H9 (cell line): ENCODE measurements around the gene SMC1B. TPM values are rescaled to one million over a fixed set of nuclear protein-coding genes. Genes with fewer than 3 reads are reported as not detected.

ENCODE experiments used
- DNase-seq: peaks from one replicate; pipeline ENCODE4 v3.0.0-alpha.2; 2017
- H2AFZ ChIP-seq: one replicate; pipeline ENCODE4 v1.6.1; 2013; ENCODE audit warnings: mild to moderate bottlenecking, low read length, control low read depth, moderate library complexity
- H2AK5ac ChIP-seq: 2 replicates; pipeline ENCODE4 v1.6.1; 2013; ENCODE audit warnings: low read length, control low read depth, mixed read lengths; ENCODE audit not compliant: insufficient read length
- H2BK120ac ChIP-seq: one replicate; pipeline ENCODE4 v1.6.1; 2013; ENCODE audit warnings: low read depth, mild to moderate bottlenecking, low read length, control low read depth, inconsistent platforms; ENCODE audit not compliant: poor library complexity, severe bottlenecking
- H2BK12ac ChIP-seq: 2 replicates; pipeline ENCODE4 v1.6.1; 2013; ENCODE audit warnings: low read length, control low read depth, mixed read lengths, low read depth; ENCODE audit not compliant: insufficient read length
- H2BK15ac ChIP-seq: 2 replicates; pipeline ENCODE4 v1.6.1; 2013; ENCODE audit warnings: low read depth, low read length, control low read depth
- H2BK20ac ChIP-seq: one replicate; pipeline ENCODE4 v1.6.1; 2013; ENCODE audit warnings: low read depth, mild to moderate bottlenecking, low read length, control low read depth, inconsistent platforms; ENCODE audit not compliant: poor library complexity, severe bottlenecking
- H2BK5ac ChIP-seq: 2 replicates; pipeline ENCODE4 v1.6.1; 2013; ENCODE audit warnings: low read length, control low read depth, mixed read lengths; ENCODE audit not compliant: insufficient read length
- H3K14ac ChIP-seq: 2 replicates; pipeline ENCODE4 v1.6.1; 2013; ENCODE audit warnings: low read length, control low read depth; ENCODE audit not compliant: insufficient read depth
- H3K18ac ChIP-seq: 2 replicates; pipeline ENCODE4 v1.6.1; 2013; ENCODE audit warnings: low read depth, mild to moderate bottlenecking, mixed read lengths, low read length, control low read depth; ENCODE audit not compliant: insufficient read length
- H3K23ac ChIP-seq: 2 replicates; pipeline ENCODE4 v1.6.1; 2013; ENCODE audit warnings: low read length, control low read depth, mixed read lengths, low read depth; ENCODE audit not compliant: insufficient read length
- H3K23me2 ChIP-seq: 2 replicates; pipeline ENCODE4 v1.6.1; 2013; ENCODE audit warnings: low read depth, mild to moderate bottlenecking, mixed read lengths, low read length, control low read depth; ENCODE audit not compliant: insufficient read length, poor library complexity, severe bottlenecking
- H3K27ac ChIP-seq: 2 replicates; pipeline ENCODE4 v1.5.1; 2013; ENCODE audit warnings: low read length, control low read depth, mixed read lengths, low read depth; ENCODE audit not compliant: insufficient read length
- H3K27me3 ChIP-seq: 2 replicates; pipeline ENCODE4 v1.6.1; 2013; ENCODE audit warnings: low read length, control low read depth, inconsistent platforms; ENCODE audit not compliant: insufficient read depth
- H3K4ac ChIP-seq: 2 replicates; pipeline ENCODE4 v1.6.1; 2013; ENCODE audit warnings: low read depth, mild to moderate bottlenecking, control low read depth, inconsistent platforms, low read length, moderate library complexity
- H3K4me1 ChIP-seq: 2 replicates; pipeline ENCODE4 v1.6.1; 2013; ENCODE audit warnings: low read length, control low read depth, inconsistent platforms; ENCODE audit not compliant: insufficient read depth
- H3K4me2 ChIP-seq: 2 replicates; pipeline ENCODE4 v1.6.1; 2013; ENCODE audit warnings: low read length, control low read depth, mixed read lengths; ENCODE audit not compliant: insufficient read length, insufficient read depth
- H3K56ac ChIP-seq: 2 replicates; pipeline ENCODE4 v1.6.1; 2013; ENCODE audit warnings: low read depth, mild to moderate bottlenecking, mixed read lengths, low read length, control low read depth; ENCODE audit not compliant: insufficient read length
- H3K79me1 ChIP-seq: 2 replicates; pipeline ENCODE4 v1.6.1; 2013; ENCODE audit warnings: low read depth, mild to moderate bottlenecking, moderate library complexity, low read length, control low read depth, inconsistent platforms; ENCODE audit not compliant: insufficient read depth, poor library complexity, severe bottlenecking
- H3K79me2 ChIP-seq: 2 replicates; pipeline ENCODE4 v1.6.1; 2013; ENCODE audit warnings: low read length, control low read depth, inconsistent platforms; ENCODE audit not compliant: insufficient read depth
- H3K9ac ChIP-seq: 2 replicates; pipeline ENCODE4 v1.6.1; 2013; ENCODE audit warnings: low read length, control low read depth, mixed read lengths; ENCODE audit not compliant: insufficient read length; ENCODE audit errors: extremely low read depth
- H3K9me3 ChIP-seq: one replicate; pipeline ENCODE4 v1.6.1; 2013; ENCODE audit warnings: low read depth, low read length, inconsistent platforms; ENCODE audit not compliant: control insufficient read depth
- H3T11ph ChIP-seq: one replicate; pipeline ENCODE4 v1.6.1; 2013; ENCODE audit warnings: mild to moderate bottlenecking, low read length, control low read depth, inconsistent platforms
- H4K20me1 ChIP-seq: one replicate; pipeline ENCODE4 v1.6.1; 2013; ENCODE audit not compliant: control insufficient read depth, insufficient read length, insufficient read depth
- H4K5ac ChIP-seq: 2 replicates; pipeline ENCODE4 v1.6.1; 2013; ENCODE audit warnings: low read depth, mild to moderate bottlenecking, mixed read lengths, low read length, control low read depth; ENCODE audit not compliant: insufficient read length
- H4K8ac ChIP-seq: replicated peaks from 2 replicates; pipeline ENCODE4 v1.6.1; 2013; ENCODE audit warnings: low read length, control low read depth, mixed read lengths, low read depth; ENCODE audit not compliant: insufficient read length
- H4K91ac ChIP-seq: 2 replicates; pipeline ENCODE4 v1.6.1; 2013; ENCODE audit warnings: low read depth, mild to moderate bottlenecking, moderate library complexity, mixed read lengths, low read length, control low read depth; ENCODE audit not compliant: insufficient read length
- H3K27ac Mint-ChIP-seq, 3 experiments: 2 replicates in 2 of 3; 3 replicates in 1 of 3; pipeline ENCODE4 v1.8.0; 2020 to 2021; ENCODE audit warnings: mixed read lengths in 3 of 3, mild to moderate bottlenecking in 1 of 3, moderate library complexity in 1 of 3
- H3K27me3 Mint-ChIP-seq: 2 replicates; pipeline ENCODE4 v1.8.0; 2021; ENCODE audit warnings: low read depth, mild to moderate bottlenecking, moderate library complexity, mixed read lengths
- H3K36me3 Mint-ChIP-seq, 3 experiments: 2 replicates in 2 of 3; 3 replicates in 1 of 3; pipeline ENCODE4 v1.8.0; 2020 to 2021; ENCODE audit warnings: low read depth in 3 of 3, mixed read lengths in 3 of 3; ENCODE audit not compliant: insufficient read depth in 1 of 3
- H3K4me1 Mint-ChIP-seq, 2 experiments: 2 replicates each; pipeline ENCODE4 v1.8.0; 2020; ENCODE audit warnings: mixed read lengths in 2 of 2
- H3K4me3 Mint-ChIP-seq, 2 experiments: 2 replicates in 1 of 2; 3 replicates in 1 of 2; pipeline ENCODE4 v1.8.0; 2020 to 2021; ENCODE audit warnings: mild to moderate bottlenecking in 2 of 2, mixed read lengths in 2 of 2, moderate library complexity in 1 of 2
- H3K9me3 Mint-ChIP-seq, 2 experiments: 2 replicates in 1 of 2; 3 replicates in 1 of 2; pipeline ENCODE4 v1.8.0; 2020; ENCODE audit warnings: mild to moderate bottlenecking in 2 of 2, mixed read lengths in 2 of 2, moderate library complexity in 1 of 2
- WGBS: extraction: QIAGEN DNeasy Blood & Tissue Kit; methylation state at CpG from one replicate; pipeline ENCODE4 v1.1.7; 2013; ENCODE audit warnings: missing lambda C conversion rate, low lambda C conversion rate, mixed read lengths; ENCODE audit not compliant: insufficient read length; ENCODE audit errors: extremely low coverage; 5-methylcytosine and 5-hydroxymethylcytosine counted together
- total RNA-seq: library from RNA; stranded (reverse); gene quantifications from 2 replicates; pipeline ENCODE4 v1.2.1, GENCODE V29; 2021
- TF ChIP-seq, protein P1 (sequence below): fragments of 200-600 bp; sonication (generic); conservative IDR thresholded peaks from 3 replicates; pipeline ENCODE4 v1.8.0; 2021; ENCODE audit warnings: antibody characterized with exemption, mild to moderate bottlenecking

Gene SMC1B
- total RNA-seq, 1 experiment from 2014 or later, result not detected

- Histone ChIP-seq H2AK5ac (no peak overlapping the region), H3K79me1 (no peaks in the 10 kb centered on the region), H2BK120ac (no peak overlapping the region), H4K8ac (no peak overlapping the region), H4K91ac (no peak overlapping the region), H4K5ac (no peak overlapping the region), H3K4me1 (0 out of 2 replicates have a peak, but pooled peaks cover 2% of the 10 kb centered on the region), H3K27ac (no peak overlapping the region), H3K9me3 (no peaks in the 10 kb centered on the region), H3K79me2 (no peaks in the 10 kb centered on the region), H3K9ac (no peak overlapping the region), H2BK15ac (no peak overlapping the region), H2AFZ (no peak overlapping the region), H3K18ac (no peak overlapping the region), H3K4ac (no peak overlapping the region), H3T11ph (no peak overlapping the region), H3K56ac (no peak overlapping the region), H3K23ac (no peak overlapping the region), H2BK5ac (no peak overlapping the region), H3K23me2 (peaks cover 2% of the 10 kb centered on the region), H2BK12ac (no peak overlapping the region), H3K14ac (no peak overlapping the region), H3K27me3 (no peaks in the 10 kb centered on the region), H4K20me1 (peaks cover 3% of the 10 kb centered on the region), H3K4me2 (no peak overlapping the region), H2BK20ac (no peak overlapping the region)
- Mint-ChIP-seq H3K27me3 (no peaks in the 10 kb centered on the region; the same call in none of the 2 replicates), H3K36me3 (no peaks in the 10 kb centered on the region), H3K4me3 (no peak overlapping the region), H3K4me1 (peaks cover 8 to 12% of the 10 kb centered on the region in 2 experiments), H3K27ac (no peak overlapping the region), H3K9me3 (no peaks in the 10 kb centered on the region; a peak in 1 of 5 replicates)
- no CpG with 5 or more reads among the region's 3 CpGs for WGBS
- DNase-seq, result no peak
- TF ChIP-seq, protein P1, sequence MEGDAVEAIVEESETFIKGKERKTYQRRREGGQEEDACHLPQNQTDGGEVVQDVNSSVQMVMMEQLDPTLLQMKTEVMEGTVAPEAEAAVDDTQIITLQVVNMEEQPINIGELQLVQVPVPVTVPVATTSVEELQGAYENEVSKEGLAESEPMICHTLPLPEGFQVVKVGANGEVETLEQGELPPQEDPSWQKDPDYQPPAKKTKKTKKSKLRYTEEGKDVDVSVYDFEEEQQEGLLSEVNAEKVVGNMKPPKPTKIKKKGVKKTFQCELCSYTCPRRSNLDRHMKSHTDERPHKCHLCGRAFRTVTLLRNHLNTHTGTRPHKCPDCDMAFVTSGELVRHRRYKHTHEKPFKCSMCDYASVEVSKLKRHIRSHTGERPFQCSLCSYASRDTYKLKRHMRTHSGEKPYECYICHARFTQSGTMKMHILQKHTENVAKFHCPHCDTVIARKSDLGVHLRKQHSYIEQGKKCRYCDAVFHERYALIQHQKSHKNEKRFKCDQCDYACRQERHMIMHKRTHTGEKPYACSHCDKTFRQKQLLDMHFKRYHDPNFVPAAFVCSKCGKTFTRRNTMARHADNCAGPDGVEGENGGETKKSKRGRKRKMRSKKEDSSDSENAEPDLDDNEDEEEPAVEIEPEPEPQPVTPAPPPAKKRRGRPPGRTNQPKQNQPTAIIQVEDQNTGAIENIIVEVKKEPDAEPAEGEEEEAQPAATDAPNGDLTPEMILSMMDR, result no peak
Measured at GRCh38 chr22:45444168-45444567, 30.8 kb upstream of the SMC1B start.
